Kidney capillary endothelial cell (primary cell): Measurements from ENCODE around the gene KRT12.
"Not testable (repeated sequence)": the region's sequence is repeated elsewhere in the genome, so short reads cannot be mapped to it uniquely, and the experiment has no call there.

Source experiments
- DNase-seq: peaks from one replicate; pipeline ENCODE4 v3.0.0-alpha.2; 2018; ENCODE audit warnings: low spot score

KRT12 gene

DNA sequence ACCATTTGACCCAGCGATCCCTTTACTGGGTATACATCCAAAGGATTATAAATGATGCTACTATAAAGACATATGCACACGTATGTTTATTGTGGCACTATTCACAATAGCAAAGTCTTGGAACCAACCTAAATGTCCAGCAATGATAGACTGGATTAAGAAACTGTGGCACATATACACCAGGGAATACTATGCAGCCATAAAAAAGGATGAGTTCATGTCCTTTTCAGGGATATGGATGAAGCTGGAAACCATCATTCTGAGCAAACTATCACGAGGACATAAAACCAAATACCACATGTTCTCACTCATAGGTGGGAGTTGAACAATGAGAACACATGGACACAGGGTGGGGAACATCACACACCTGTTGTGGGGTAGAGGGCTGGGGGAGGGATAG is 52.4 kb downstream of the KRT12 start:
- not testable (repeated sequence) for DNase-seq

DNA sequence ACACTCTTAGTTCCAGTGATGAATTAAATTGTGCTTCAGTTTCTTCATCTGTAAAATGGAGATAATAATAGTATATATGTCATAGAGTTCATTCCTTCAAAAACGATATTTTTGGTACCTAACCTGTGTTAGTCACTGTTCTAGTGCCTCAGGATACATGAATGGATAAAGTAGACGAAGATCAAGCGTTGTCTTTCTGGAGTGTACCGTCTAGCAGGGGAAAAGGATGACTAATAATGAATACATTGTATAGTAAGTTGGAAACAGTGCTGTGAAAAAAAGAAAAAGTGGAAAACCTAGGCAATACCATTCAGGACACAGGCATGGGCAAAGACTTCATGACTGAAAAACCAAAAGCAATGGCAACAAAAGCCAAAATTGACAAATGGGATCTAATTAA is 53.2 kb downstream of the KRT12 start:
- peak; percentile 11 for DNase-seq

DNA sequence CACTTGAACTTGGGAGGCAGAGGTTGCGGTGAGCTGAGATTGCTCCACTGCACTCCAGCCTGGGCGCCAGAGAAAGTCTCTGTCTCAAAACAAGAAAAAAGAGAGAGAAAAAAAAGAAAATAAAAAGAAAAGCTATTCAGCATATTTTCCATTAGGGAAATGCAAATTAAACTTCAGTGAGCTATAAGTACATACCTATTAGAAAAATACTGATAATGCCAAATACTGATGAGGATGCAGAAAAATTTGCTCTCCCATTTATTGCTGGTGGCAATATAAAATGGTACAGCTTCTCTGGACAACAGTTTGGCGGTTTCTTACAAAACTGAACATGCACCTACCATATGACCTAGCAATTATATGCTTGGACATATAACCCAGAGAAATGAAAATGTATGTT is 54.4 kb downstream of the KRT12 start:
- DNase-seq, result no peak
